Gastrocnemius medialis (tissue), 4 donors: ENCODE data around the gene GYG1.

Experiments used
- CTCF ChIP-seq, 5 experiments: fragments of 450-650 bp in 3 of 5; fragments of 200-600 bp in 2 of 5; sonication (generic) in 2 of 5; IDR thresholded peaks in 4 of 5; conservative IDR thresholded peaks in 1 of 5; 1 replicate in 4 of 5; 2 replicates in 1 of 5; pipeline ENCODE4 v1.5.1; 2016 to 2019; ENCODE audit warnings: antibody characterized with exemption in 5 of 5, mild to moderate bottlenecking in 3 of 5, moderate library complexity in 3 of 5
- POLR2A ChIP-seq, 2 donors: fragments of 450-650 bp; IDR thresholded peaks; one replicate each; pipeline ENCODE4 v1.6.1; 2017; ENCODE audit warnings: antibody characterized with exemption in 2 of 2, mild to moderate bottlenecking in 2 of 2, moderate library complexity in 2 of 2

DNA sequence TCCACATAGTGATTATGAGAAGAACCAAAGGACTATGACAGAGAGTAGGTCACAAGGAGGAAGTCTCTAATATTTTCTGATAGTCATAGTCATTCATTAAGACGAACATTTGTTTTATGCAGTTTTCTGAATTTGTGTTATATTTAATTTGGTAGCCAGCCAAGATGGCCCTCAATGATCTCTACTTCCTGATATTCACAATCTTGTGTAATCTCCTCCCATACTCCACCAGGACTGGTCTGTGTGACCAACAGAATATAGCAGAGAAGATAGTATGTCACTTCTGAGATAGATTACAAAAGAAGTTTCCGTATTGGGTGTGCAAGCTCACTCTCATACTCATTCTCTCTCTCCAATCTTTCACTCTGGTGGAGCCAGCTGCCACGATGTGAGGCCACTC, 64.2 kb downstream of the GYG1 start:
- TF ChIP-seq CTCF (IDR thresholded peaks at IDR 0.05 in 4 of 5, conservative IDR thresholded peaks at IDR 0.05 in 1 of 5) (no peak), POLR2A (IDR thresholded peaks at IDR 0.05) (no peak)
